OCI-LY3 (cell line): ENCODE data around the gene TRIM40.

Source experiments
- CTCF ChIP-seq: fragments of 200-600, 300-600 bp; sonication (generic); IDR thresholded peaks from 2 replicates; pipeline ENCODE4 v1.5.1; 2014; ENCODE audit warnings: antibody characterized with exemption, low read length, low read depth
- EZH2phosphoT487 ChIP-seq: fragments of 200-600 bp; shearing (Covaris generic); IDR thresholded peaks from 2 replicates; pipeline ENCODE4 v1.6.1; 2018; ENCODE audit warnings: antibody characterized with exemption, mixed run types, low read depth

GRCh38 chr6:30100585-30101443, 35.1 kb upstream of the TRIM40 start:
- no peak for TF ChIP-seq CTCF
- TF ChIP-seq EZH2phosphoT487, result no peak
